Activated CD4-positive, alpha-beta T cell treated with anti-CD3 and anti-CD28 coated beads, Interleukin-2, amount 50 U/mL, for 16 hours (primary cell): ENCODE measurements around the gene RNF26.

Experiments used
- DNase-seq: peaks from one replicate; pipeline ENCODE4 v3.0.0-alpha.2; 2020

RNF26 gene

GRCh38 chr11:119336744-119337469, 2.6 kb downstream of the RNF26 start:
- no peak for DNase-seq

GRCh38 chr11:119337581-119338317, 3.4 kb downstream of the RNF26 start:
- DNase-seq = no peak

GRCh38 chr11:119338318-119338890, 4.1 kb downstream of the RNF26 start:
- peak; percentile 79 for DNase-seq

- no peak for DNase-seq
Observed at GRCh38 chr11:119338965-119339588, 4.8 kb downstream of the RNF26 start.

- DNase-seq = no peak
Observed at GRCh38 chr11:119339589-119340334, 5.4 kb downstream of the RNF26 start.

- no peak for DNase-seq
Observed at GRCh38 chr11:119340335-119341221, 6.3 kb downstream of the RNF26 start, which contains the start of gene C1QTNF5. TSS of gene C1QTNF5 (minus strand) at chr11:119340883. CDS start at chr11:119340397, 486 bp downstream.

- DNase-seq = no peak
Observed at GRCh38 chr11:119341222-119342022, 7.1 kb downstream of the RNF26 start.

- DNase-seq = no peak
Observed at GRCh38 chr11:119342023-119342300, 7.6 kb downstream of the RNF26 start.

GRCh38 chr11:119342362-119343130, 8.2 kb downstream of the RNF26 start:
- DNase-seq = no peak

- DNase-seq = no peak
Observed at GRCh38 chr11:119343726-119344125, 9.4 kb downstream of the RNF26 start.

GRCh38 chr11:119344291-119345010, 10.1 kb downstream of the RNF26 start:
- no peak for DNase-seq

- no peak for DNase-seq
Observed at GRCh38 chr11:119345685-119346084, 11.4 kb downstream of the RNF26 start.

GRCh38 chr11:119346605-119347004, 12.3 kb downstream of the RNF26 start, which contains the start of gene MFRP:
TSS of gene MFRP (minus strand) at chr11:119346705. CDS start at chr11:119346513, 192 bp downstream.
- DNase-seq = no peak

GRCh38 chr11:119347242-119347641, 12.9 kb downstream of the RNF26 start:
- DNase-seq = no peak

- DNase-seq = no peak
Observed at GRCh38 chr11:119347940-119348605, 13.7 kb downstream of the RNF26 start.

GRCh38 chr11:119350302-119350701, 16.0 kb downstream of the RNF26 start:
- DNase-seq = no peak

- DNase-seq = no peak
Observed at GRCh38 chr11:119351232-119351631, 16.9 kb downstream of the RNF26 start.

GRCh38 chr11:119352857-119353260, 18.5 kb downstream of the RNF26 start:
- no peak for DNase-seq
